ENCODE data around the gene ADH1B.

GRCh38 chr4:99339172-99339571, 18.0 kb upstream of the ADH1B start:
- no peak for TF ChIP-seq CTCF (IDR thresholded peaks at IDR 0.05)
- no peak for TF ChIP-seq POLR2A (IDR thresholded peaks at IDR 0.05)
